Measurements from ENCODE around the gene CRHR1.

Gene CRHR1

DNA sequence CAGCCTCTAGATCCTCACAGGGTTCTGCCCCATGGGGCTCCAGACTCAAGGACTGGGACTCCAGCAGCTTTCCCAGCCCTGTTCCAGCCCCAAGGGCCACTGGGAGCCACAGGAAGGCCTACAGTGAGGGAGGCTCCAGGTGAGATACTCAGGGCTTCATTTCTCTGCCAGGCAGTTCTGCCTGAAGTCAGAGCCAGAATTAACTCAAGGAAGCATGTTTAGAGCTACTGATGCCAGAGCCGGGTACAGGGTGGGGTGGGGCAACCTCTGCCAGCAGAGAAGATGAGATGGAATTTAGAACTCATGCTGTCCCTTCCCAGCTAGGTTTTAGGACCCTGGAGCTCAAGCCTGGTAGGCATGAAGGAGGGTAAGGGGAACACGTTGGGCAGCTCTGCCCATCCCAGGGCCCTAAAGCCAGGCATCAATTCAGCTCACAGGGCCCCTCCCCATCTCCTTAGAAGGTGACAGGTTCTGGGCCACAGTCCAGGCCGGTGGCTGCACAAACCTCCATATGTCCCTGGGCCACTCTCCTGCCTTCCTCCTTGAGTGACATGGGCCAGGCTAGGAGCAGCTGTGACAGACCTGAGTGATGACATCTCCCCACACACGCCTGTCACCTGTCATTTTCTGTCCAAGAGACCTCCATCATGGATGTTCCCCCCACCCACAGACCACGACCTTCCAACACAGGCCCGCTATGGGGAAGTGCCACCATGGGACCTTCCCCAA, 36.1 kb downstream of the CRHR1 start:
- TF ChIP-seq, protein P1, sequence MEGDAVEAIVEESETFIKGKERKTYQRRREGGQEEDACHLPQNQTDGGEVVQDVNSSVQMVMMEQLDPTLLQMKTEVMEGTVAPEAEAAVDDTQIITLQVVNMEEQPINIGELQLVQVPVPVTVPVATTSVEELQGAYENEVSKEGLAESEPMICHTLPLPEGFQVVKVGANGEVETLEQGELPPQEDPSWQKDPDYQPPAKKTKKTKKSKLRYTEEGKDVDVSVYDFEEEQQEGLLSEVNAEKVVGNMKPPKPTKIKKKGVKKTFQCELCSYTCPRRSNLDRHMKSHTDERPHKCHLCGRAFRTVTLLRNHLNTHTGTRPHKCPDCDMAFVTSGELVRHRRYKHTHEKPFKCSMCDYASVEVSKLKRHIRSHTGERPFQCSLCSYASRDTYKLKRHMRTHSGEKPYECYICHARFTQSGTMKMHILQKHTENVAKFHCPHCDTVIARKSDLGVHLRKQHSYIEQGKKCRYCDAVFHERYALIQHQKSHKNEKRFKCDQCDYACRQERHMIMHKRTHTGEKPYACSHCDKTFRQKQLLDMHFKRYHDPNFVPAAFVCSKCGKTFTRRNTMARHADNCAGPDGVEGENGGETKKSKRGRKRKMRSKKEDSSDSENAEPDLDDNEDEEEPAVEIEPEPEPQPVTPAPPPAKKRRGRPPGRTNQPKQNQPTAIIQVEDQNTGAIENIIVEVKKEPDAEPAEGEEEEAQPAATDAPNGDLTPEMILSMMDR (IDR thresholded peaks at IDR 0.05; ENCODE audit: insufficient read depth, low read length, missing control alignments), result no peak
- ChIA-PET CTCF (interaction anchor here (1.7 to 4.1 kb wide), 3 partner anchors 11 to 180 kb away, joined by 4 to 39 read pairs (median 5); no protein-coding TSS in a partner anchor), POLR2A (no interaction called here)
- DNase-seq (ENCODE audit: low read depth, low spot score), result no peak
- H3K4me3 ChIP-seq (ENCODE audit: low read depth, low read length), result no peak overlapping the region

DNA sequence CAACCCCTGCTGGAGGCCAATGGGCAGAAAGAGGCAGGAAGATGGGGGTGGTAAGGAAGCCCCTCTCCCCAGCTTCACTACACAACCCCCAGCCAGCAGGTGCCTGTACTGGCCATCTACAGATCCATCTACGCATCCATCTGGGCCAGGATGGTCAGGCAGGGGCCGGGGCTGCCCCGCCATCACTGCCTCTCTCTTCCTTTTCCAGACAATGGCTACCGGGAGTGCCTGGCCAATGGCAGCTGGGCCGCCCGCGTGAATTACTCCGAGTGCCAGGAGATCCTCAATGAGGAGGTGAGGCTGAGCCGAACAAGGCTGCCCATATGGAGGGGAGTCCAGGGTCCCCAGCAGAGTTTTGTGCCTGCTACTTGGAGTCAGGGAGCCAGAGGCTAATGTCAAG, 37.0 kb downstream of the CRHR1 start:
- TF ChIP-seq, protein P1 (IDR thresholded peaks at IDR 0.05; ENCODE audit: insufficient read depth, low read length, missing control alignments), result no peak
- no peak for DNase-seq (ENCODE audit: low read depth, low spot score)
- POLR2A ChIA-PET, result no interaction called here
- H3K4me3 ChIP-seq (ENCODE audit: low read depth, low read length), result no peak overlapping the region
- CTCF ChIA-PET, result interaction anchor here (1.7 to 4.1 kb wide), 2 partner anchors 10 to 181 kb away, joined by 4 to 39 read pairs; no protein-coding TSS in a partner anchor

DNA sequence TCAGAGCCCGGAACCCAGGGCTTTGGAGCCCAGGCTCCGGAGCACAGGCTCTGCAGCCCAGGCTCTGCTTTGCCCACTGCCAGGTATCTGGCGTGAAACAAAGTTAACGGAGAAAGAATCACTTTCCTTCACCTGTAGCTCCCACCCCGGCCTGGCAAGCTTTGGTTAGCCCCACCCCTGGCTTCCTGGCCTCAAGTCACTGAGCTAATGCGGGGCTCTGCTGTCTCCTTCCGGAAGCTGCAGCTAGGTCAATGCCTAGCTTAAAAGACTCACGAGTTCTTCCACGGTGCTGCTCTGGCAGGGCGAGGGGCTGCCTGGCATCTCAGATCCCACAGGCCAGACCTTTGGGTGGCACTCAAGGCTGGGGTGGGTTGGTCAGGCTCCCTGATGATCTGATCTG, 39.5 kb downstream of the CRHR1 start:
- CTCF ChIA-PET, result interaction anchor here (0.8 to 1.1 kb wide), 3 partner anchors 9 to 183 kb away, joined by 3 to 4 read pairs (median 3); no protein-coding TSS in a partner anchor
- DNase-seq (ENCODE audit: low read depth, low spot score), result no peak
- POLR2A ChIA-PET, result no interaction called here
- H3K4me3 ChIP-seq (ENCODE audit: low read depth, low read length), result no peak overlapping the region
- TF ChIP-seq, protein P1 (IDR thresholded peaks at IDR 0.05; ENCODE audit: insufficient read depth, low read length, missing control alignments), result no peak

DNA sequence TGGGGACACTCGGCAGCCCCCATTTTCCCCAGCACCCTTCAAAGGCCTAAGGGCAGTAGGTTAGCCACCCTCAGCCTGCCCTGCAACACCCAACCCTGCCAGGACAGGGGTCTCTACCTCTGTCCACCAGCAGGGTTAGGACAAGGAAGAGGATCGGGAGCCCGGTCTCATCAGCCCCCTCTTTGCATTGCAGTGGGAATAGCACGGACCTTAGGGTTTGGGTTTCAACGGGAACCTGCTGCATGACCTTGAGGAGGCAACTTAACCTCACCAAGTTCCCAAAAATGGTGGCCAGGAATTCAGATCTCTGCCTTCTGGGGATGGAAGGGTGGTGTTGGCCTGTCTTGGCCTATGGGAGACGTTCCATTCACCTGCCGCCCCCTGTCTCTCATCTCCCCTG, 40.4 kb downstream of the CRHR1 start:
- no peak for DNase-seq (ENCODE audit: low read depth, low spot score)
- POLR2A ChIA-PET, result no interaction called here

DNA sequence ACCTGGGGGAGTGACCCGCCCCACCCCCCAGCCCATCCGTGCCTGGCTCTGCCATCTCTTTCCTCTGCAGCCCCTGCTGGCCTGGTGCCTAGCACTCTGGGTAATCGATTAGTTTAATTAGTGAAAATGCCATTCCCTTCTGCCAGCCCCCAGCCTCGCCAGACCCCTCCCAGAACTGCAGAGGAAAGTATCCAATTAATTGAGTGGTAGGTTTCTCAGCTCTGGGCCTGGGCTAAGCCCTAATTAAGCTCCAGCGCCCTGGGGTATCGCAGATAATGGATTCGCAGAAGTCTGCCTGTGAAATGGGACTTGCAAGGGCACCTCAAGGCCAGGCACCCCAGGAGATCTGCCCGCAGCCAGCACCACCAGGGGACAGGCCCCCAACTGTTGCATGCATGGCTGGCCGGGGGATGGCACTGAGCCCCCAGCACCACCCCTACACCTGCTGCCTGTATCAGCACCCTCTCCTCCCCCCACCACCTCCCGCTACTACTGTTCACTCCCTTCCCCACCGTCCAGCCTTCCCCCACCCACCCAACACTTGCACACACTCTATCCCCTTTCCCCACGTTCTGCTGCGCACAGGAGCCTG, 40.9 kb downstream of the CRHR1 start:
- no peak for DNase-seq (ENCODE audit: low read depth, low spot score)
- TF ChIP-seq, protein P1 (IDR thresholded peaks at IDR 0.05; ENCODE audit: insufficient read depth, low read length, missing control alignments), result no peak
- ChIA-PET CTCF (no interaction called here), POLR2A (no interaction called here)
- H3K4me3 ChIP-seq (ENCODE audit: low read depth, low read length), result no peak overlapping the region

More for the DNA sequence above, 40.4 kb downstream of the CRHR1 start:
- H3K4me3 ChIP-seq (ENCODE audit: low read depth, low read length), result no peak overlapping the region
- TF ChIP-seq, protein P1 (IDR thresholded peaks at IDR 0.05; ENCODE audit: insufficient read depth, low read length, missing control alignments), result no peak
- CTCF ChIA-PET, result interaction anchor here (0.8 kb wide), 1 partner anchor 183 kb away, joined by 3 read pairs; no protein-coding TSS in a partner anchor

DNA sequence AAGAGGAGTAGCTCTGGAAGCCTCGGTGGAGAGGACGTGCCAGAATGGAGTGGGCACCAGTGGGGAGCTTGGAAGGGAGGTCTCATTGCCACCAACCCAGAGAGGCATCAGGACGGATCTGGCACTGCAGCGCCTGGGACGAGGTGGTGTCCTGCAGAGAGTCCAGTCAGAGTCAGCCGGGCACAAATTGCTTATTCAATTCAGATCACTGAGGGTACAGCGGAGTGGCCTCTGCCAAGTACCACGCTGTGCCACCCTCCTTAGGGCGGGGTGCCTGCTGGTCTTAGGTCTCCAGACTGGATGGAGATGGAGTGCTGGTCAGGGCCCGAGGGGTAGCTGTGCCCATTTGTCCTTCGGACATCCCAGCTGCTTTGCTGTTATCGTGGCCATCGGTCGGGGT, 41.7 kb downstream of the CRHR1 start:
- no peak overlapping the region for H3K4me3 ChIP-seq (ENCODE audit: low read depth, low read length)
- TF ChIP-seq, protein P1 (IDR thresholded peaks at IDR 0.05; ENCODE audit: insufficient read depth, low read length, missing control alignments), result no peak
- CTCF ChIA-PET, result no interaction called here
- DNase-seq (ENCODE audit: low read depth, low spot score), result no peak
- POLR2A ChIA-PET, result no interaction called here
